Measurements from ENCODE around the gene NFAT5.
A peak's percentile ranks its signal among the peaks of the same experiment; 100 is the strongest.

Gene NFAT5

GRCh38 chr16:69741951-69742904, 176.5 kb downstream of the NFAT5 start:
- in situ Hi-C loops (cut with HindIII; ENCODE audit: low sequenced_read_pairs), result no loop called here
- H3K4me3 ChIP-seq (ENCODE audit: low read depth, low read length), result no peak overlapping the region
- DNase-seq (ENCODE audit: low read depth, low spot score), result peak; percentile 56
- TF ChIP-seq CTCF (IDR thresholded peaks at IDR 0.05; ENCODE audit: low read depth, low read length), result no peak

- DNase-seq (ENCODE audit: low read depth, low spot score), result no peak
- TF ChIP-seq CTCF (IDR thresholded peaks at IDR 0.05; ENCODE audit: low read depth, low read length), result no peak
- H3K4me3 ChIP-seq (ENCODE audit: low read depth, low read length), result no peak overlapping the region
- in situ Hi-C loops (cut with HindIII; ENCODE audit: low sequenced_read_pairs), result no loop called here
Observed at GRCh38 chr16:69744363-69745231, 178.8 kb downstream of the NFAT5 start.

- in situ Hi-C loops (cut with HindIII; ENCODE audit: low sequenced_read_pairs), result no loop called here
- H3K4me3 ChIP-seq (ENCODE audit: low read depth, low read length), result no peak overlapping the region
- TF ChIP-seq CTCF (IDR thresholded peaks at IDR 0.05; ENCODE audit: low read depth, low read length), result no peak
- DNase-seq (ENCODE audit: low read depth, low spot score), result no peak
Observed at GRCh38 chr16:69745232-69745612, 179.5 kb downstream of the NFAT5 start.

- no peak for TF ChIP-seq CTCF (IDR thresholded peaks at IDR 0.05; ENCODE audit: low read depth, low read length)
- in situ Hi-C loops (cut with HindIII; ENCODE audit: low sequenced_read_pairs), result no loop called here
- no peak for DNase-seq (ENCODE audit: low read depth, low spot score)
- H3K4me3 ChIP-seq (ENCODE audit: low read depth, low read length), result no peak overlapping the region
Observed at GRCh38 chr16:69745959-69746358, 180.2 kb downstream of the NFAT5 start.

- in situ Hi-C loops (cut with HindIII; ENCODE audit: low sequenced_read_pairs), result no loop called here
- no peak for DNase-seq (ENCODE audit: low read depth, low spot score)
- TF ChIP-seq CTCF (IDR thresholded peaks at IDR 0.05; ENCODE audit: low read depth, low read length), result no peak
- no peak overlapping the region for H3K4me3 ChIP-seq (ENCODE audit: low read depth, low read length)
Observed at GRCh38 chr16:69747115-69747514, 181.3 kb downstream of the NFAT5 start.

- no peak for TF ChIP-seq CTCF (IDR thresholded peaks at IDR 0.05; ENCODE audit: low read depth, low read length)
- H3K4me3 ChIP-seq (ENCODE audit: low read depth, low read length), result no peak overlapping the region
- no peak for DNase-seq (ENCODE audit: low read depth, low spot score)
- in situ Hi-C loops (cut with HindIII; ENCODE audit: low sequenced_read_pairs), result no loop called here
Observed at GRCh38 chr16:69748694-69749345, 183.1 kb downstream of the NFAT5 start.

Data from astrocyte of the spinal cord (primary cell).